ENCODE results near the gene PVR. TPM values are rescaled to one million over a fixed set of nuclear protein-coding genes. Genes with fewer than 3 reads are reported as not detected.
A peak's percentile ranks its signal among the peaks of the same experiment; 100 is the strongest.

PVR gene
- total RNA-seq, 1 donor from 2014 or later = 33.5 TPM

DNA sequence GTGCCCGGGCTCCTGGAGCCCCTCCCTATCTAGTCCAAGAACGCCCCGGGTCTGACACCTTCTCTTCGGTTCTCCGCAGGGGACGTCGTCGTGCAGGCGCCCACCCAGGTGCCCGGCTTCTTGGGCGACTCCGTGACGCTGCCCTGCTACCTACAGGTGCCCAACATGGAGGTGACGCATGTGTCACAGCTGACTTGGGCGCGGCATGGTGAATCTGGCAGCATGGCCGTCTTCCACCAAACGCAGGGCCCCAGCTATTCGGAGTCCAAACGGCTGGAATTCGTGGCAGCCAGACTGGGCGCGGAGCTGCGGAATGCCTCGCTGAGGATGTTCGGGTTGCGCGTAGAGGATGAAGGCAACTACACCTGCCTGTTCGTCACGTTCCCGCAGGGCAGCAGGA lies 3.4 kb downstream of the PVR start:
- no peaks in the 10 kb centered on the region for H3K27me3 ChIP-seq (ENCODE audit: low read depth)
- TF ChIP-seq, protein P1, sequence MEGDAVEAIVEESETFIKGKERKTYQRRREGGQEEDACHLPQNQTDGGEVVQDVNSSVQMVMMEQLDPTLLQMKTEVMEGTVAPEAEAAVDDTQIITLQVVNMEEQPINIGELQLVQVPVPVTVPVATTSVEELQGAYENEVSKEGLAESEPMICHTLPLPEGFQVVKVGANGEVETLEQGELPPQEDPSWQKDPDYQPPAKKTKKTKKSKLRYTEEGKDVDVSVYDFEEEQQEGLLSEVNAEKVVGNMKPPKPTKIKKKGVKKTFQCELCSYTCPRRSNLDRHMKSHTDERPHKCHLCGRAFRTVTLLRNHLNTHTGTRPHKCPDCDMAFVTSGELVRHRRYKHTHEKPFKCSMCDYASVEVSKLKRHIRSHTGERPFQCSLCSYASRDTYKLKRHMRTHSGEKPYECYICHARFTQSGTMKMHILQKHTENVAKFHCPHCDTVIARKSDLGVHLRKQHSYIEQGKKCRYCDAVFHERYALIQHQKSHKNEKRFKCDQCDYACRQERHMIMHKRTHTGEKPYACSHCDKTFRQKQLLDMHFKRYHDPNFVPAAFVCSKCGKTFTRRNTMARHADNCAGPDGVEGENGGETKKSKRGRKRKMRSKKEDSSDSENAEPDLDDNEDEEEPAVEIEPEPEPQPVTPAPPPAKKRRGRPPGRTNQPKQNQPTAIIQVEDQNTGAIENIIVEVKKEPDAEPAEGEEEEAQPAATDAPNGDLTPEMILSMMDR (IDR thresholded peaks at IDR 0.05; ENCODE audit: borderline replicate concordance) = no peak
- H3K36me3 ChIP-seq = peaks cover 31% of the 10 kb centered on the region
- intact Hi-C loops (cut with micrococcal nuclease) = no loop called here
- DNase-seq = no peak
- H3K27ac ChIP-seq (replicated peaks) = peak overlapping the region; percentile 84
- peak overlapping the region; percentile 51 for H3K4me3 ChIP-seq
- peaks cover 66% of the 10 kb centered on the region for H3K4me1 ChIP-seq
- H3K9me3 ChIP-seq (replicated peaks) = no peaks in the 10 kb centered on the region

DNA sequence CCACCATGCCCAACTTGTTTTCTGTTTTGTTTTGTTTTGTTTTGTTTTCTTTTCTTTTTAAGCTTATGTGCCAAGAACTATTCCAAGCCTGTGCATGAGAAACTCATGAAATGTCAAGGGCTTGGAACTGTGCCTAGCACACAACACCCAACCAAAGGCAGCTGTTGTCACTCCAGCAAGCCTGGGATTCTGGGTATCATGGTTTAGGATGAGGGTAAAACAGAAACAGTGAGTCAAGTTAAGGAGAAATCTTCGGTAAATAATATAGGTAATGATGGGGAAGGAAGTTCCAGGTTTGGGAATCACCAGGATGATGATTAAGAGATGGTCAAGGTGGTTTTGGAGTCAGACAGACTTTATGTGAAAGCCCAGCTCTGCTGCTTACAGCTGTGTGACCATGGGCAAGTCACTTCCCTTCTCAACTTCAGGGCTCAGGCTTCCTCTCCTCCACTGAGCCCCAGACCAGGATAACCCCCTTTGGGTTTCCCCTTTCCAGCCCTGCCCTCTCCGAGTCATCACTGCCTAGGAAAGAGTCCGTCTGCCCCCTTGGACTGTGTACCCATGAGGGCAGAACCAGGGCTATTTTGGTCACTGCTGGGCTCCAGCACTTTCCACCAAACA lies 5.0 kb downstream of the PVR start:
- TF ChIP-seq, protein P1 (IDR thresholded peaks at IDR 0.05; ENCODE audit: borderline replicate concordance) = no peak
- Histone ChIP-seq H3K4me3 (no peak overlapping the region), H3K36me3 (peaks cover 47% of the 10 kb centered on the region), H3K9me3 (replicated peaks) (no peaks in the 10 kb centered on the region), H3K27me3 (ENCODE audit: low read depth) (no peaks in the 10 kb centered on the region), H3K4me1 (peaks cover 59% of the 10 kb centered on the region), H3K27ac (replicated peaks) (peak overlapping the region; percentile 84)
- DNase-seq = peak; percentile 31
- intact Hi-C loops (cut with micrococcal nuclease) = no loop called here

DNA sequence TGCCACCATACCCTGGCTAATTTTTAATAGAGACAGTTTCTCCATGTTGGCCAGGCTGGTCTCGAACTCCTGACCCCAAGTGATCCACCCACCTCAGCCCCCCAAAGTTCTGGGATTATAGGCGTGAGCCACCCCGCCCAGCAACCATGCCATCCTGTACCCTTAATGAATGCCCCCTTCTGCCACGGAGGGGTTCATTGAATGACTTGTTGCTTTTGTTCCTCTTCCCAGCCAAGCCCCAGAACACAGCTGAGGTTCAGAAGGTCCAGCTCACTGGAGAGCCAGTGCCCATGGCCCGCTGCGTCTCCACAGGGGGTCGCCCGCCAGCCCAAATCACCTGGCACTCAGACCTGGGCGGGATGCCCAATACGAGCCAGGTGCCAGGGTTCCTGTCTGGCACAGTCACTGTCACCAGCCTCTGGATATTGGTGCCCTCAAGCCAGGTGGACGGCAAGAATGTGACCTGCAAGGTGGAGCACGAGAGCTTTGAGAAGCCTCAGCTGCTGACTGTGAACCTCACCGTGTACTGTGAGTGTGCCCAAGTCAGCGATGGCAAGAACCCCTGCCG lies 6.0 kb downstream of the PVR start:
- Histone ChIP-seq H3K36me3 (peaks cover 48% of the 10 kb centered on the region), H3K4me3 (no peak overlapping the region), H3K27ac (replicated peaks) (peak overlapping the region; percentile 84), H3K9me3 (replicated peaks) (no peaks in the 10 kb centered on the region), H3K4me1 (peaks cover 54% of the 10 kb centered on the region), H3K27me3 (ENCODE audit: low read depth) (no peaks in the 10 kb centered on the region)
- TF ChIP-seq, protein P1 (IDR thresholded peaks at IDR 0.05; ENCODE audit: borderline replicate concordance) = no peak
- DNase-seq = no peak
- intact Hi-C loops (cut with micrococcal nuclease) = no loop called here

DNA sequence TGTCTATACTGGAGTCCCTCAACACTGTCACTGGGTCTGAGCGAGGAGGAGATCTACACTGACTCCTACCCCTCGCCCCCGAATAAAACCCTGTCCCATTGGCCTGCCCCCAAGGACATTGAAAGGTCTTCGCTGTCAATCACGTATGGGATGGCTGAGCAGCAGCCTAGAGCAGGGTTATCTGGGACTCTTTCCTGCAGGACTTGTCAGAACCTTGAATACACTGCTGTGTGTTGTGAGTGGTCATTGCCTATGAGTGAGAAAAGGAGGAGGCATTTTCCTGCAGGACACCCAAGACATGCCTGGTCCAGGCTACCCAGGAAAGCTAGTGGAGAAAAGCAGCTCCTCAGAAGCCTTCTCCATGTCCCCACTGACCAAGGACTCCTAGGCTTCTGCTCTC lies 9.6 kb downstream of the PVR start:
- no peak for DNase-seq
- no peaks in the 10 kb centered on the region for H3K27me3 ChIP-seq (ENCODE audit: low read depth)
- H3K9me3 ChIP-seq (replicated peaks) = no peaks in the 10 kb centered on the region
- intact Hi-C loops (cut with micrococcal nuclease) = no loop called here
- peaks cover 79% of the 10 kb centered on the region for H3K36me3 ChIP-seq
- peaks cover 31% of the 10 kb centered on the region for H3K4me1 ChIP-seq
- TF ChIP-seq, protein P1 (IDR thresholded peaks at IDR 0.05; ENCODE audit: borderline replicate concordance) = no peak
- H3K4me3 ChIP-seq = no peak overlapping the region
- H3K27ac ChIP-seq (replicated peaks) = no peak overlapping the region

DNA sequence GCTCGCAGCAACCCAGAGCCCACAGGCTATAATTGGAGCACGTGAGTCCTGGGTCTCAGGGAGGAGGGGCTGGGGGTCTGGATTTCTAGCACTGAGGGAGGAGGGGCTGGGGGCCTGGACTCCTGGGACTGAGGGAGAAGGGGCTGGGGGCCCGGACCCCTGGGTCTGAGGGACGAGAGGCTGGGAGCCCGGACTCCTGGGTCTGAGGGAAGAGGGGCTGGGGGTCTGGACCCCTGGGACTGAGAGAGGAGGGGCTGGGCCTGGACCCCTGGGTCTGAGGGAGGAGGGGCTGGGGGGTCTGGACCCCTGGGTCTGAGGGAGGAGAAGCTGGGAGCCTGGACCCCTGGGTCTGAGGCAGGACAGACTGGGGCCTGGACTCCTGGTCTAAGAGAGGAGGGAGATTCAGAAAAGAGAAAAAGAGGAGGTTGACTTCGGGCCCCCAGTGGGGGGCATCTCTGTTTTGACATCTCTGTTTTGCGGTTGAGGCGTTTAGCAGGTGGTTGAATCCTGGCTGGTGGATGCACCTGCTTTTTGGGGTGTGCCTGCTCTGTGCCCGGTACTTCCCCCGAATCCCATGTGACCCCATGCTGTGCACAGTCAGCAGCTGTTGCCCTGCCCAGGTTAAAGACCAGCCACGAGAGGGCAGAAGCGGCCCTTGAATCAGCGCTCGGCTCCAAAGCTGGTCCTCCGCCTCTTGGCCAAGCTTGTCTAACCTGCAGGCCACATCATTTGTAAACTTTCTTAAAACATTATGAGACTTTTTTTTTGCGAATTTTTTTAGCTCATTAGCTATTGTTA lies 10.5 kb downstream of the PVR start:
- Histone ChIP-seq H3K4me3 (no peak overlapping the region), H3K9me3 (replicated peaks) (no peaks in the 10 kb centered on the region), H3K27ac (replicated peaks) (no peak overlapping the region), H3K27me3 (ENCODE audit: low read depth) (no peaks in the 10 kb centered on the region), H3K4me1 (peaks cover 23% of the 10 kb centered on the region), H3K36me3 (peaks cover 83% of the 10 kb centered on the region)
- TF ChIP-seq, protein P1 (IDR thresholded peaks at IDR 0.05; ENCODE audit: borderline replicate concordance) = peak; percentile 73
- intact Hi-C loops (cut with micrococcal nuclease) = no loop called here
- DNase-seq = peak; percentile 68

Measured in left ventricle myocardium inferior (tissue), 1 donor.